B cell (primary cell): ENCODE measurements around the gene PLAC8L1. TPM values are rescaled to one million over a fixed set of nuclear protein-coding genes. Genes with fewer than 3 reads are reported as not detected.

Source experiments
- ATAC-seq: fragments of 200-7000 bp; cut with Tn5 transposase; one replicate; pipeline ENCODE4 v1.10.0; 2021; ENCODE audit warnings: low read depth, mild to moderate bottlenecking, moderate number of reproducible peaks, moderate library complexity
- CTCF ChIA-PET: fragments of 350-600 bp; sonication (Branson Sonifier 250); formaldehyde crosslinking; loops from one replicate; lab custom pipeline; 2021; ENCODE audit warnings: antibody characterized with exemption, inconsistent platforms; lab: Charles Lee
- POLR2A ChIA-PET: fragments of 350-600 bp; sonication (Branson Sonifier 250); formaldehyde crosslinking; loops from one replicate; lab custom pipeline; 2021; ENCODE audit warnings: antibody characterized with exemption; lab: Charles Lee
- DNase-seq: peaks from one replicate; pipeline ENCODE4 v3.0.0; 2013
- H2AFZ ChIP-seq: 2 replicates; pipeline ENCODE4 v1.6.1; 2012; ENCODE audit warnings: mild to moderate bottlenecking, low read depth, low read length; ENCODE audit not compliant: insufficient read depth, poor library complexity, severe bottlenecking
- H3K27ac ChIP-seq, 2 donors: 1 replicate in 1 of 2; 2 replicates in 1 of 2; pipeline ENCODE4 v1.5.1; 2012 to 2013; ENCODE audit warnings: low read length in 2 of 2, mild to moderate bottlenecking in 2 of 2, moderate library complexity in 1 of 2
- H3K27me3 ChIP-seq, 4 experiments: fragments of 200-600 bp in 1 of 4; sonication (generic) in 1 of 4; replicated peaks in 1 of 4; 1 replicate in 2 of 4; 2 replicates in 2 of 4; pipeline versions ENCODE4 v1.6.1 to v1.7.0; 2013 to 2016; ENCODE audit warnings: low read length in 3 of 4, mild to moderate bottlenecking in 2 of 4, mixed read lengths in 1 of 4, moderate library complexity in 1 of 4; ENCODE audit not compliant: insufficient read depth in 4 of 4, control insufficient read depth in 3 of 4; ENCODE audit errors: control extremely low read depth in 1 of 4
- H3K36me3 ChIP-seq, 2 experiments: replicated peaks in 1 of 2; 1 replicate in 1 of 2; 2 replicates in 1 of 2; pipeline versions ENCODE4 v1.6.1 to v1.7.1; 2013; ENCODE audit warnings: low read length in 1 of 2; ENCODE audit not compliant: insufficient read depth in 2 of 2, control insufficient read depth in 1 of 2; ENCODE audit errors: control extremely low read depth in 1 of 2, extremely low read depth in 1 of 2
- H3K4me1 ChIP-seq, 2 donors: fragments of 200-600 bp in 1 of 2; sonication (generic) in 1 of 2; 1 replicate in 1 of 2; 2 replicates in 1 of 2; pipeline versions ENCODE4 v1.5.1 to v1.6.1; 2013 to 2017; ENCODE audit warnings: low read length in 2 of 2; ENCODE audit not compliant: control insufficient read depth in 2 of 2, insufficient read depth in 2 of 2
- H3K4me2 ChIP-seq: replicated peaks from 2 replicates; pipeline ENCODE3; 2012; ENCODE audit warnings: mild to moderate bottlenecking, low read depth, low read length; ENCODE audit not compliant: poor library complexity, severe bottlenecking
- H3K4me3 ChIP-seq, 5 experiments: fragments of 200-600 bp in 1 of 5; sonication (generic) in 1 of 5; 1 replicate in 3 of 5; 2 replicates in 2 of 5; pipeline versions ENCODE4 v1.5.1 to v1.7.0; 2011 to 2016; ENCODE audit warnings: low read length in 4 of 5, mild to moderate bottlenecking in 4 of 5, low read depth in 2 of 5, control low read depth in 1 of 5, moderate library complexity in 1 of 5; ENCODE audit not compliant: insufficient read depth in 1 of 5; ENCODE audit errors: control extremely low read depth in 1 of 5, extremely low read depth in 1 of 5
- H3K79me2 ChIP-seq: fragments of 200-600 bp; sonication (generic); one replicate; pipeline ENCODE4 v1.6.0; 2016; ENCODE audit warnings: low read length; ENCODE audit not compliant: control insufficient read depth, insufficient read depth
- H3K9ac ChIP-seq: fragments of 200-600 bp; sonication (generic); 2 replicates; pipeline ENCODE4 v1.6.1; 2017; ENCODE audit warnings: mild to moderate bottlenecking, low read length, moderate library complexity
- H3K9me3 ChIP-seq, 3 donors: one replicate each; pipeline versions ENCODE4 v1.6.1 to v1.7.1; 2013; ENCODE audit warnings: low read length in 2 of 3; ENCODE audit not compliant: control insufficient read depth in 2 of 3, insufficient read depth in 1 of 3; ENCODE audit errors: control extremely low read depth in 1 of 3
- H4K20me1 ChIP-seq: 2 replicates; pipeline ENCODE4 v1.6.0; 2012; ENCODE audit warnings: mild to moderate bottlenecking, low read length; ENCODE audit not compliant: insufficient read depth, control insufficient read depth, poor library complexity, severe bottlenecking
- H3K27ac Mint-ChIP-seq: one replicate; pipeline ENCODE4 v1.8.0; 2021; ENCODE audit warnings: mixed read lengths
- H3K27me3 Mint-ChIP-seq: one replicate; pipeline ENCODE4 v1.8.0; 2021; ENCODE audit warnings: mixed read lengths
- H3K4me1 Mint-ChIP-seq: one replicate; pipeline ENCODE4 v1.8.0; 2021; ENCODE audit warnings: mixed read lengths
- H3K4me3 Mint-ChIP-seq: one replicate; pipeline ENCODE4 v1.8.0; 2021; ENCODE audit warnings: mixed read lengths
- H3K9me3 Mint-ChIP-seq: one replicate; pipeline ENCODE4 v1.8.0; 2022; ENCODE audit warnings: mixed read lengths; ENCODE audit not compliant: insufficient read depth
- EZH2 ChIP-seq: IDR thresholded peaks from 2 replicates; pipeline ENCODE4 v1.6.1; 2012; ENCODE audit warnings: borderline replicate concordance, low read depth, mild to moderate bottlenecking, moderate library complexity, low read length; ENCODE audit not compliant: insufficient read depth, poor library complexity, severe bottlenecking
- WGBS: methylation state at CpG from one replicate; pipeline ENCODE4 v1.1.5; 2013; ENCODE audit warnings: missing lambda C conversion rate; ENCODE audit not compliant: insufficient coverage; 5-methylcytosine and 5-hydroxymethylcytosine counted together
- intact Hi-C: fragments of 100-400 bp; cut with micrococcal nuclease; formaldehyde crosslinking; loops from one replicate; pipeline ENCODE4 v1.10.0; 2022
- polyA plus RNA-seq: library from polyadenylated mRNA; depleted of rRNA; stranded (reverse); fragments of >200 nt; gene quantifications from 2 replicates; pipeline ENCODE4 v1.2.3, GENCODE V29; 2012
- total RNA-seq, 2 donors: library from RNA; stranded (reverse); fragments of 120-200 nt in 1 of 2; gene quantifications; 1 replicate in 1 of 2; 2 replicates in 1 of 2; pipeline versions ENCODE4 v1.2.3 to v1.2.4, GENCODE V29; 2013 to 2022
- TF ChIP-seq, protein P1 (sequence below): fragments of 200-600 bp; IDR thresholded peaks from one replicate; pipeline ENCODE4 v1.8.0; 2022; ENCODE audit warnings: antibody characterized with exemption, mild to moderate bottlenecking

PLAC8L1 gene
- total and polyA plus RNA-seq, 2 donors (not counting 1 experiment from before 2014, with no cell fraction given): 0.49 TPM; not detected in 1

DNA sequence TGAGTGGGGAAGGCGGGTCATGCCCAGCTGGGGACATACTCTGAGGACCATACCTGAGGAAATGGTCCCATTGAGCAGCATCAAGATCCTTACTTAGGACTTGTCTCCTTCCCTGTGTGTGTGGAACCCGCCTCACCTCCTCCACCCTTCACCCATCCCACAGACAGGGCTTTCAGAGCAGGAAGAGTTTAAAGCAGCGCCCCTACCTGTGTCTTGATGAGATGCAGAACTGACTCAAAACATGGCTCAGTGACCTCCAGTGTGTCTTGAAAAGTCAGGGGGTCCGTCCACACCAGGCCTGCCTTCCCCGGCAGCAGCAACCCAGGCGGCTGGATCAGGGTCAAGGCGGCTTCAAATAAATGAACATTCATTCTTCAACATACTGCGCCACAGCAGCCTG, 38.4 kb downstream of the PLAC8L1 start:
- Histone ChIP-seq H3K27ac (no peak overlapping the region), H4K20me1 (no peaks in the 10 kb centered on the region), H3K9ac (no peak overlapping the region), H3K9me3 (no peaks in the 10 kb centered on the region), H3K4me3 (no peak overlapping the region), H2AFZ (no peak overlapping the region), H3K4me1 (no peaks in the 10 kb centered on the region), H3K36me3 (no peaks in the 10 kb centered on the region), H3K79me2 (no peaks in the 10 kb centered on the region), H3K27me3 (peaks cover 0 to 4% (median 0%) of the 10 kb centered on the region in 4 experiments), H3K4me2 (no peak overlapping the region)
- Mint-ChIP-seq H3K27ac (no peak overlapping the region), H3K9me3 (no peaks in the 10 kb centered on the region), H3K4me3 (no peak overlapping the region), H3K4me1 (no peaks in the 10 kb centered on the region), H3K27me3 (peaks cover 19% of the 10 kb centered on the region)
- WGBS: 96% methylated on average over 8 of the region's 8 CpGs
- POLR2A ChIA-PET: no interaction called here
- DNase-seq: no peak
- no peak for TF ChIP-seq EZH2
- ATAC-seq: no peak
- intact Hi-C loops: no loop called here
- CTCF ChIA-PET: no interaction called here

DNA sequence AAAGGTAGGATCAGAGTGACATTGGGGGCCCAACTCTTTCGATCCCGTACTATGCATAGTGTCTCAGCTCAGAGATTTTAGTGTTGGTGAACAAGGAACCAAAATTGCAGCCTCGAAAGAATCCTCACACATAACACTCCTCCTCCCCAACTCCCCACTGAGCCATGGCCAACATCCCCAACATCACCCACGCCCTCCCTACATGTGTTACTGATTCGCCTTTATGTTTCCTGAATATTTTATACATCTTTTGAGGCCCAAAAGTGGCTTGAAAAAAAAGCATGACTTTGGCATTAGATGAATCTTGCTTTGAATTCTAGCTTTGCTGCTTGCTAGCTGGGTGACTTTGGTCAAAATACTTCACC, 45.2 kb downstream of the PLAC8L1 start:
- Mint-ChIP-seq H3K27ac (no peak overlapping the region), H3K27me3 (peaks cover 17% of the 10 kb centered on the region), H3K4me1 (no peaks in the 10 kb centered on the region), H3K9me3 (no peaks in the 10 kb centered on the region), H3K4me3 (no peak overlapping the region)
- 81% methylated on average over 4 of the region's 5 CpGs for WGBS
- no peaks in the 10 kb centered on the region for H3K79me2 ChIP-seq
- DNase-seq (no peak), ATAC-seq (no peak)
- H3K9me3 ChIP-seq: no peaks in the 10 kb centered on the region
- no peak overlapping the region for H3K4me2 ChIP-seq
- intact Hi-C loops: no loop called here
- no peak overlapping the region for H3K27ac ChIP-seq
- ChIA-PET POLR2A (no interaction called here), CTCF (no interaction called here)
- H3K36me3 ChIP-seq: no peaks in the 10 kb centered on the region
- H2AFZ ChIP-seq: no peak overlapping the region
- TF ChIP-seq, protein P1, sequence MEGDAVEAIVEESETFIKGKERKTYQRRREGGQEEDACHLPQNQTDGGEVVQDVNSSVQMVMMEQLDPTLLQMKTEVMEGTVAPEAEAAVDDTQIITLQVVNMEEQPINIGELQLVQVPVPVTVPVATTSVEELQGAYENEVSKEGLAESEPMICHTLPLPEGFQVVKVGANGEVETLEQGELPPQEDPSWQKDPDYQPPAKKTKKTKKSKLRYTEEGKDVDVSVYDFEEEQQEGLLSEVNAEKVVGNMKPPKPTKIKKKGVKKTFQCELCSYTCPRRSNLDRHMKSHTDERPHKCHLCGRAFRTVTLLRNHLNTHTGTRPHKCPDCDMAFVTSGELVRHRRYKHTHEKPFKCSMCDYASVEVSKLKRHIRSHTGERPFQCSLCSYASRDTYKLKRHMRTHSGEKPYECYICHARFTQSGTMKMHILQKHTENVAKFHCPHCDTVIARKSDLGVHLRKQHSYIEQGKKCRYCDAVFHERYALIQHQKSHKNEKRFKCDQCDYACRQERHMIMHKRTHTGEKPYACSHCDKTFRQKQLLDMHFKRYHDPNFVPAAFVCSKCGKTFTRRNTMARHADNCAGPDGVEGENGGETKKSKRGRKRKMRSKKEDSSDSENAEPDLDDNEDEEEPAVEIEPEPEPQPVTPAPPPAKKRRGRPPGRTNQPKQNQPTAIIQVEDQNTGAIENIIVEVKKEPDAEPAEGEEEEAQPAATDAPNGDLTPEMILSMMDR: no peak
- no peak for TF ChIP-seq EZH2
- no peaks in the 10 kb centered on the region for H4K20me1 ChIP-seq
- no peak overlapping the region for H3K9ac ChIP-seq
- H3K4me3 ChIP-seq: no peak overlapping the region
- peaks cover 0 to 3% (median 0%) of the 10 kb centered on the region in 4 experiments for H3K27me3 ChIP-seq
- H3K4me1 ChIP-seq: no peaks in the 10 kb centered on the region
